ES-I3 (cell line): Measurements from ENCODE around the gene COMP.

Experiments used
- H3K36me3 ChIP-seq: 2 replicates; pipeline ENCODE4 v1.6.1; 2013; ENCODE audit warnings: mild to moderate bottlenecking, low read length, control low read depth, moderate library complexity; ENCODE audit not compliant: insufficient read depth
- H3K4me1 ChIP-seq: 2 replicates; pipeline ENCODE4 v1.6.1; 2013; ENCODE audit warnings: mild to moderate bottlenecking, control low read depth, low read length; ENCODE audit not compliant: insufficient read depth
- H3K9ac ChIP-seq: 2 replicates; pipeline ENCODE4 v1.6.1; 2013; ENCODE audit warnings: low read depth, mild to moderate bottlenecking, low read length, moderate library complexity
- H3K9me3 ChIP-seq: 2 replicates; pipeline ENCODE4 v1.6.1; 2013; ENCODE audit warnings: mild to moderate bottlenecking, low read length, moderate library complexity; ENCODE audit not compliant: control insufficient read depth, insufficient read depth

Gene COMP

GRCh38 chr19:18773682-18774081 is 17.4 kb downstream of the COMP start:
- H3K4me1 ChIP-seq = peaks cover 7% of the 10 kb centered on the region; the same call in 1 of the 2 replicates
- H3K9me3 ChIP-seq = no peaks in the 10 kb centered on the region
- no peak overlapping the region for H3K9ac ChIP-seq
- H3K36me3 ChIP-seq = no peaks in the 10 kb centered on the region

GRCh38 chr19:18772620-18773587 is 18.2 kb downstream of the COMP start:
- no peaks in the 10 kb centered on the region for H3K9me3 ChIP-seq
- peaks cover 7% of the 10 kb centered on the region; the same call in 1 of the 2 replicates for H3K4me1 ChIP-seq
- no peaks in the 10 kb centered on the region for H3K36me3 ChIP-seq
- no peak overlapping the region for H3K9ac ChIP-seq

GRCh38 chr19:18771328-18772242 is 19.5 kb downstream of the COMP start:
- Histone ChIP-seq H3K36me3 (no peaks in the 10 kb centered on the region), H3K9ac (no peak overlapping the region), H3K4me1 (peaks cover 4% of the 10 kb centered on the region; the same call in 1 of the 2 replicates), H3K9me3 (no peaks in the 10 kb centered on the region)

DNA sequence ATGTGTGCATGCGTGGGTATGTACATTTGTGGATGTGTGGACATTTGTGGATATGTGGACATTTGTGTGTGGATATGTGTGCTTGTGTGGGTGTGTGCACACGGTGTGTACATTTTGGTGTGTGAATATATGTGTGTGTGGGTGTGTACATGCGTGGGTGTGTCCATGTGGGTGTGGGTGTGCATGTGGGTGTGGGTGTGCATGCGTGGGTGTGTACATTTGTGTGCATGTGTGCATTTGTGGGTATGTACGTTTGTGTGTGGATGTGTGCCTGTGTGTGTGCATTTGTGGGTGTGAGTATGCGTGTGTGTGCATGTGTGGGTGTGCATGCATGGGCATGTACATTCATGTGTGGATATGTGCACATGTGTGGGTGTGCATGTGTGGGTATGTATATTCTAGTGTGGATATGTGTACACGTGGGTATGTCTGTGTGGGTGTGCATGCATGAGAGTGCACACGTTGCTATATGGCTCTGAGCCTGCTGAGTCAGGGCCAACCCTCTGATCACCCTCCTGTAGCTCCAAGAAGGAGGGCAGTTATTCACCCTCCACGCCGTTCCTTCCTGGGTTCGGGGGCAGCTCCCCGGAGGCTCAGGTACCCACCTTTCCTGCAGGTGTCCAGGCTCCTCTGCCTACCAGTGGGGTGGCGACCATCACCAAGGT is 20.3 kb downstream of the COMP start:
- H3K36me3 ChIP-seq = no peaks in the 10 kb centered on the region
- H3K4me1 ChIP-seq = no peaks in the 10 kb centered on the region
- H3K9me3 ChIP-seq = no peaks in the 10 kb centered on the region
- no peak overlapping the region for H3K9ac ChIP-seq

GRCh38 chr19:18769989-18770528 is 21.0 kb downstream of the COMP start:
- H3K9ac ChIP-seq = no peak overlapping the region
- H3K9me3 ChIP-seq = no peaks in the 10 kb centered on the region
- H3K36me3 ChIP-seq = no peaks in the 10 kb centered on the region
- no peaks in the 10 kb centered on the region for H3K4me1 ChIP-seq

DNA sequence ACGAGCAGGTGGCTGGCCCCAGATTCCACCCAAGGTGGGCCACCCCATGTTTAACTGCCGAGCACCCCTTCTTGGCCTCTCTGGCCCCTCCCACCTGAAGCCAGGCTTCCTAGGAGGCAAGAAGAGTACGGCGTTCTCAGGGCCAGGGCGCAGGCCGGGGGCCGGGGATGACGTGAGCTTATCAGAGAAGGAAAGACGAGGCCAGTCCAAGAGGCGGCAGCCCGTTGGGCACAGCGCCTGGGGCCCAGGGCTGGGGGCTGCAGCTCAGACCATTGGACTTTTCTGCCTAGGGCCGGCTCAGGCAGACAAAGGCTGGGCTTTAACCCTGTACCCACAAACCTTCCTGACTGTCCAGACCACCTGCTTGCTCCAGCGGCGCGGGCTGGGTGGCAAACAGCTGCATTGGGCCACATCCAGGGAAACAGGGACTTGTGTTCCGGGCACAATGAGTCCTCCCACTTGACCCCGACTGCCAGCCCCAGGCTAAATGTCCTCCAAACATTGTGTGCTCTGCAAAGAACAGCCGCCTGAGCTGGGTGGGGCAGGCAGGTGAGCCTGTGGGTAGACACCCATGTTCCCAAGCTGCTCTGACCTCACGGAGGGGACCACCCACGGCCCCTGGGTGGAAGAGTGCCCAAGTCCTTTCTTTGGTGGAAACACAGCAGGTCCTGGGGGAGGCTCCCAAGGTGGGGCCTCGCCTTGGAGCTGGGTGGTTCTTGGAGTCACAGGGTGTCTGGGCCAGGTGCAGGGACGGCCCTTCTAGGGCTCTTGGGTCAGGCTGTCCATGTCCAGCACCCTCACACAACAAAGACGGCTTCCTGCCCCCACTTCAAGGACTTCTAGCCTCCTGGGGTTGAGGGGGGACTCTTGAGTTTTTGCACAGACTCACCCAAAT is 21.9 kb downstream of the COMP start:
- Histone ChIP-seq H3K4me1 (no peaks in the 10 kb centered on the region), H3K36me3 (no peaks in the 10 kb centered on the region), H3K9ac (no peak overlapping the region), H3K9me3 (no peaks in the 10 kb centered on the region)

DNA sequence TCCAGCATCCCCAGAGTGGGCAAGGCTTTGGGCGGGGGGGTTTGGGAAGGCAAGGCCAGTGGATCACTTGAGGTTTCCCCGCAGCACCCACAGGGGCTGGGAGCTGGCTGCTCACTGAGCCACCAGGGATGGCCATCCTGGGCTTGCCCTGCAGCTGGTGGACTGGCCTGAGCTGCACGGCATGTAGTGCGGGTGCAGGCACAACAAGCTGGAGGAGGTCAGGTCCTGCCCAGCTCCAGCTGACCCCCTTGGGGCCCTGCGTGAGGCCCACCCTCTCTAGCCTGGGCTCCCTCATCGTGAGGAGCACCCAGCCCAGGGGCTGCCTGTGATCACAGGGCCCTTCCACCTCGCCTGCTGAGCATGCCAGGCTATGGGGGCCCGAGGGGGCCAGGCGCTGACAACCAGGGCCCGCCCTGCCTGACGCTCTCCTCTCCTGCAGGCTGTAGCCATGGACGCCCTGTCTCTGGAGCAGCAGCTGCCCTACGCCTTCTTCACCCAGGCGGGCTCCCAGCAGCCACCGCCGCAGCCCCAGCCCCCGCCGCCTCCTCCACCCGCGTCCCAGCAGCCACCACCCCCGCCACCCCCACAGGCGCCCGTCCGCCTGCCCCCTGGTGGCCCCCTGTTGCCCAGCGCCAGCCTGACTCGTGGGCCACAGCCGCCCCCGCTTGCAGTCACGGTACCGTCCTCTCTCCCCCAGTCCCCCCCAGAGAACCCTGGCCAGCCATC is 22.9 kb downstream of the COMP start:
- H3K9me3 ChIP-seq = no peaks in the 10 kb centered on the region
- no peaks in the 10 kb centered on the region for H3K36me3 ChIP-seq
- H3K9ac ChIP-seq = no peak overlapping the region
- H3K4me1 ChIP-seq = no peaks in the 10 kb centered on the region

DNA sequence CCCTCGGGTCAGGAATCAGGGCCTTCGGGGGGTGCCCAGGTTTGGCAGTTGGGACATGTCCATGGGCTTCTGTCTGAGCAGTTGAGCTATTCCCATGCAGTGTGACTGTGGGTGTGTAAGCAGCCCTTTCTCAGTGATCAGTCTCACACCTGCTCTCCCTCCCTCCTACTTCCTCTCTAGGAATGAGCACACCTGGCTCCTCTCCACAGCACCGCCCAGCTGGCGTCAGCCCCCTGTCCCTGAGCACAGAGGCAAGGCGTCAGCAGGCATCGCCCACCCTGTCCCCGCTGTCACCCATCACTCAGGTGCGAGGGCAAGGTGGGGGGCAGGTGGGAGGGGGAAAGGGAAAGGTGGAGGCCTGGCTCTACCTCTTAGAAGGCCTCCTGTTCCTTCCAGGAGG is 25.9 kb downstream of the COMP start:
- H3K36me3 ChIP-seq = no peaks in the 10 kb centered on the region
- H3K9me3 ChIP-seq = no peaks in the 10 kb centered on the region
- no peak overlapping the region for H3K9ac ChIP-seq
- peaks cover 5% of the 10 kb centered on the region; the same call in 1 of the 2 replicates for H3K4me1 ChIP-seq

DNA sequence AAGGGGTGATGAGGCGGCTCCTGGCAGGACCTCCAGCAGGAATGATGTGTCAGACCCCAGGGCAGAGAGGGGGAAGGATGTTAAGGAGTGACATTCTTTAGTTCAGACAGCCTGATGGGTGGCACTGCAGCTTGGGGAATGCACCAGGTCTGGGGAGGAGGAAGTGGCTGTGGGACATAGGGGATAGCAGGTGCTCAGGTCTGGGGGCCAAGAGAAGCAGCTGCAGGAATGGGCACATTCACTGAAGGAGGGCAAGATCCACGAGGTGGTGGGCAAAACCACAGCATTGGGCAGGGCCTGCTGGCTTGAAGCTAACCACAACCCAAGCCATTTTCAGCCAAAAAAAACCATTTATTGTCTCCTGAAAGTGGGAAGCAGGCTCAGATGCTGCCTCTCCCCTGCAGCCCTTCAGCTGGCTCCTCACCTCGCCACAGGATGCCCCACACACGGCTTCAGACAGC is 26.5 kb downstream of the COMP start:
- Histone ChIP-seq H3K36me3 (no peaks in the 10 kb centered on the region), H3K9ac (no peak overlapping the region), H3K4me1 (peaks cover 5% of the 10 kb centered on the region; the same call in 1 of the 2 replicates), H3K9me3 (no peaks in the 10 kb centered on the region)

GRCh38 chr19:18763674-18764590 is 27.2 kb downstream of the COMP start:
- Histone ChIP-seq H3K4me1 (peaks cover 5% of the 10 kb centered on the region; the same call in 1 of the 2 replicates), H3K36me3 (no peaks in the 10 kb centered on the region), H3K9ac (no peak overlapping the region), H3K9me3 (no peaks in the 10 kb centered on the region)

DNA sequence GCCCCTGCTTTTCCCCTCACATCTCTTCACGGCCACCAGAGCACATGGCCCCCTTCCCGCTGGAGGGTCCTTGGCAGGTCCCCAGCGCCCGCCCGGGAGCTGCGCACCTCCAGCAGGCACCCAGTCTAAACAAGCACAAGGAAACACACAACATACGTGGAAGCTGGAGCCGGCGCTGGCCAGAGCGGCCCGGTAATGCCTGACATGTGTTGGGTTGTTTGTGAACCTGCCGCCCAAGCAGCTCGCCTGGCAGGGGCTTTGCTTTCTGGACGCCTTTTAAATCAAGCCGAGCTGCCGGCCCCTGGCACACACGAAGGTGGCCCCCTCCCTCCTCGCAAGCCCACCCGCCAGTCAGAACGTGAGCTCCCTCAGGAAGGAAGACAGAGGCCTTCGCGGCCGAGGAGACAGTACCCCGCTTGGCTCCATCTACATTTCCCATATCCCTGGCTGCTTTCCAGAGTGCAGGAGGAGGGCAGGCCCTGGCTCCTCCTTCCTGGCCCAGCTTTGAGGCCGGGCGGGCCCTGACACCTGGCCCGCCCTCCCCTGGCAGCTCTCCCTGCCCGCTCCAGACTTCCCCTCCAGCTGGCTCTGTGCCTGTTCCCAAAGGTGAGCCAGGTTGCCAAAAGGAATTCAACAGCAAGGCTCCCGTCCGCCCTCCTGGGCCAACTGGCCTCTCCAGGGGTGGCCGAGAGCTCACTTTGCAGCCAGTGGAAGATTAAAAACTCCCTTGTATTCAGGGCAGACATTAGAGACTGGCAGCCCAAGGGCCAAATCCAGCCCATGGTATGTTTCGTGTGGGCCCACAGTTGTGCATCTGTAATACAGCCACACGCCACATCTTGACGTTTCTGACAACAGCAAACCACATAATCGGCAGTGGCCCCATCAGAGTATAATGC is 28.7 kb downstream of the COMP start:
- Histone ChIP-seq H3K4me1 (peaks cover 5% of the 10 kb centered on the region; the same call in 1 of the 2 replicates), H3K36me3 (no peaks in the 10 kb centered on the region), H3K9ac (no peak overlapping the region; the same call in 1 of the 2 replicates), H3K9me3 (no peaks in the 10 kb centered on the region)
